Measurements from ENCODE around the gene COP1. TPM values are rescaled to one million over a fixed set of nuclear protein-coding genes. Genes with fewer than 3 reads are reported as not detected.
"Not testable (repeated sequence)": the region's sequence is repeated elsewhere in the genome, so short reads cannot be mapped to it uniquely, and the experiment has no call there.

COP1 gene
- total RNA-seq, 1 donor from 2014 or later = 64.9 TPM

DNA sequence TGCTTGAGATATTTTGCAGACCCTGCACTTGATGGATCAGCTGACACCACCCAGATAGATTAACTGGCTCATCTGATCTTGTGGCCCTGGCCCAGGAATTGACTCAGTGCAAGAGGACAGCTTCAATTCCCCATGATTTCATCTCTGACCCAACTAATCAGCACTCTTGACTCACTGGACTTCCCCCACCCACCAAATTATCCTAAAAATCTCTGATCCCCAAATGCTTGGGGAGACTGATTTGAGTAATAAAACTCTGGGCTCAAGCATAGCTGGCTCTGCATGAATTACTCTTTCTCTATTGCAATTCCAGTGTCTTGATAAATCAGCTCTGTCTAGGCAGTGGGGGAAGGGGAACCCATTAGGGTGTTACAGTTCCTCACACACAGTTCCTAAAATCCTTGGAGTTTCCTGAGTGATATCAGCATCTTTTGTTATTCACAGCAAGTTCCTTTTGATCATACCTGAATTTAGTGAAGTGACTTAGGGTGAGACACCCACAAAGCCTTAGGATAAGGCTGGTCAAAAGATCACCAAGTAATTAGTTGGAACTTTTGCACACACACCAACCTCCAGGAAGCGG is 104.2 kb downstream of the COP1 start:
- Mint-ChIP-seq H3K9me3 (ENCODE audit: unreplicated experiment) (peaks cover 9% of the 10 kb centered on the region), H3K27ac (ENCODE audit: unreplicated experiment) (no peak overlapping the region), H3K36me3 (ENCODE audit: low read depth, unreplicated experiment) (peaks cover 44% of the 10 kb centered on the region), H3K4me1 (ENCODE audit: unreplicated experiment) (no peaks in the 10 kb centered on the region), H3K4me3 (ENCODE audit: unreplicated experiment) (no peak overlapping the region), H3K27me3 (ENCODE audit: unreplicated experiment) (no peaks in the 10 kb centered on the region)
- no peak for DNase-seq (ENCODE audit: low spot score)
- TF ChIP-seq, protein P1, sequence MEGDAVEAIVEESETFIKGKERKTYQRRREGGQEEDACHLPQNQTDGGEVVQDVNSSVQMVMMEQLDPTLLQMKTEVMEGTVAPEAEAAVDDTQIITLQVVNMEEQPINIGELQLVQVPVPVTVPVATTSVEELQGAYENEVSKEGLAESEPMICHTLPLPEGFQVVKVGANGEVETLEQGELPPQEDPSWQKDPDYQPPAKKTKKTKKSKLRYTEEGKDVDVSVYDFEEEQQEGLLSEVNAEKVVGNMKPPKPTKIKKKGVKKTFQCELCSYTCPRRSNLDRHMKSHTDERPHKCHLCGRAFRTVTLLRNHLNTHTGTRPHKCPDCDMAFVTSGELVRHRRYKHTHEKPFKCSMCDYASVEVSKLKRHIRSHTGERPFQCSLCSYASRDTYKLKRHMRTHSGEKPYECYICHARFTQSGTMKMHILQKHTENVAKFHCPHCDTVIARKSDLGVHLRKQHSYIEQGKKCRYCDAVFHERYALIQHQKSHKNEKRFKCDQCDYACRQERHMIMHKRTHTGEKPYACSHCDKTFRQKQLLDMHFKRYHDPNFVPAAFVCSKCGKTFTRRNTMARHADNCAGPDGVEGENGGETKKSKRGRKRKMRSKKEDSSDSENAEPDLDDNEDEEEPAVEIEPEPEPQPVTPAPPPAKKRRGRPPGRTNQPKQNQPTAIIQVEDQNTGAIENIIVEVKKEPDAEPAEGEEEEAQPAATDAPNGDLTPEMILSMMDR (IDR thresholded peaks at IDR 0.05; ENCODE audit: unreplicated experiment) = no peak

DNA sequence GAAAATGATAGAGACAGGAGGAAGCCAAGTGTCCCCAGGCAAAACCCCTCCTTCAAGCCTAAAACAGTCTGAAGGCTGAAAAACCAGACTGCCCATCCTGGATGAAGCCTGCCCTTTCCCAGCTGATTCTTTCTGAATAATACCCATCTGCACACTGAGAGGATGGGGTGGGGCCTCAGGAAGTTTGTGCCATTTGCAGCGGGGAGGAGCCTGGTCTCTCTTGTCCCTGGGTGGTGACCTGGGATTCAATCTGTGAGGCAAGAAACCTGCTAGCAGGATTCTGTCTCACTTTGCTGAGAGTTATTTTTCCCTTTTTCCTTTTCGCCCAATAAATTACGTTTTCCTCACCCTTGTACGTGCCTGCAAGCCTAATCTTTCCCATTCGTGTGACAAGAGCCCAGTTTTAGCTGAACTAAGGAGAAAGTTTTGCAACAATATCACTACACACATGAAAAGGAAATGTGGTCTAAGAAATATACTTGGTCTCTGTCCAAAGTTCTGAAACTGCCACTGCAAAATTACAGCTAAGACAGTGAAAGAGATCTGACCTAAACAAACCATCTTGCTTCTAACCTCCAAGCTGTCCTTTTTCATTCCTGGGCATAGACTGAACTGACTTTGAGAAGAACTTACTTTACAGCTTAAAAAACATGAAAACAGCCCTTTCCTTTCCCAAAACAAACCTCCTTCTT is 105.0 kb downstream of the COP1 start:
- DNase-seq (ENCODE audit: low spot score) = no peak
- Mint-ChIP-seq H3K36me3 (ENCODE audit: low read depth, unreplicated experiment) (peaks cover 48% of the 10 kb centered on the region), H3K9me3 (ENCODE audit: unreplicated experiment) (peaks cover 9% of the 10 kb centered on the region), H3K4me3 (ENCODE audit: unreplicated experiment) (no peak overlapping the region), H3K27ac (ENCODE audit: unreplicated experiment) (no peak overlapping the region), H3K27me3 (ENCODE audit: unreplicated experiment) (no peaks in the 10 kb centered on the region), H3K4me1 (ENCODE audit: unreplicated experiment) (no peaks in the 10 kb centered on the region)
- TF ChIP-seq, protein P1 (IDR thresholded peaks at IDR 0.05; ENCODE audit: unreplicated experiment) = no peak

DNA sequence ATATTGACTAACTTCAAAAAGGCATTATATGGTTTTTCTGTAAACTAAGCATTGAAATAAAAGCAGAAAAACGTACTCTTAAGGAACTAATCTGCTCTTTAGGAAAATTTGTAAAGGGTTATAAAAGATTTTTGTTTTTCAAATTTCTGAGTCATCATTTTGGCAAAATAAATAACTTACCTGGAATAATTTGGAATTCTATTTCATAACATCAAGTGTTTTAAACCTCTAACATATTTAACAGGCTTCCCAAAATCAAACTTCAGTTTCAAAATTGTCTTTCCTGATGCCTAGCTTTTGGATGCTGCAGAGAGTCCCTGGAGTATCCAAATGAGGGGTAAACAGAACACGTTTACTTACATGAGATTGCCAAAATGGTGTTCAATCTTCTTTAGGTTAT is 108.5 kb downstream of the COP1 start:
- Mint-ChIP-seq H3K27me3 (ENCODE audit: unreplicated experiment) (no peaks in the 10 kb centered on the region), H3K4me1 (ENCODE audit: unreplicated experiment) (no peaks in the 10 kb centered on the region), H3K9me3 (ENCODE audit: unreplicated experiment) (peaks cover 9% of the 10 kb centered on the region), H3K27ac (ENCODE audit: unreplicated experiment) (no peak overlapping the region), H3K36me3 (ENCODE audit: low read depth, unreplicated experiment) (peaks cover 51% of the 10 kb centered on the region), H3K4me3 (ENCODE audit: unreplicated experiment) (peak overlapping the region; percentile 23)
- no peak for DNase-seq (ENCODE audit: low spot score)
- TF ChIP-seq, protein P1 (IDR thresholded peaks at IDR 0.05; ENCODE audit: unreplicated experiment) = no peak

DNA sequence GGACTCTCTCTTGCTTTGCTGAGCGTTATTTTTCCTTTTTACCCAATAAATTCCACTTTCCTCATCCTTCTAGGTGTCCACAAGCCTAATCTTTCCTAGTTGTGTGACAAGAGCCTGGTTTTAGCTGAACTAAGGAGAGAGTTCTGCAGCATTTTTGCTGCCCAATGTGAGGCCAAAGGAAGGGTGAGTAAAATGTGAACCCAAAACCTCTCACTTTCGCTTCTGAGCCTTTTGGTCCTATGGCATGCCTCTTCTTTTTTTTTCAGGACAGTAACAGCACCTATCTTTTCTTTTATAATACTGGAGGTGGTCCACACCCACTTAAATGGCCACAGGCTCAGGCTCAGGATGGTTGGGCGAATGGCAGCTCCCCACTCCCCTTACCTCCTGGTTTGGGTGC is 111.1 kb downstream of the COP1 start:
- Mint-ChIP-seq H3K4me3 (ENCODE audit: unreplicated experiment) (no peak overlapping the region), H3K27me3 (ENCODE audit: unreplicated experiment) (no peaks in the 10 kb centered on the region), H3K36me3 (ENCODE audit: low read depth, unreplicated experiment) (peaks cover 40% of the 10 kb centered on the region), H3K27ac (ENCODE audit: unreplicated experiment) (no peak overlapping the region), H3K4me1 (ENCODE audit: unreplicated experiment) (no peaks in the 10 kb centered on the region), H3K9me3 (ENCODE audit: unreplicated experiment) (peaks cover 9% of the 10 kb centered on the region)
- TF ChIP-seq, protein P1 (IDR thresholded peaks at IDR 0.05; ENCODE audit: unreplicated experiment) = no peak
- no peak for DNase-seq (ENCODE audit: low spot score)

DNA sequence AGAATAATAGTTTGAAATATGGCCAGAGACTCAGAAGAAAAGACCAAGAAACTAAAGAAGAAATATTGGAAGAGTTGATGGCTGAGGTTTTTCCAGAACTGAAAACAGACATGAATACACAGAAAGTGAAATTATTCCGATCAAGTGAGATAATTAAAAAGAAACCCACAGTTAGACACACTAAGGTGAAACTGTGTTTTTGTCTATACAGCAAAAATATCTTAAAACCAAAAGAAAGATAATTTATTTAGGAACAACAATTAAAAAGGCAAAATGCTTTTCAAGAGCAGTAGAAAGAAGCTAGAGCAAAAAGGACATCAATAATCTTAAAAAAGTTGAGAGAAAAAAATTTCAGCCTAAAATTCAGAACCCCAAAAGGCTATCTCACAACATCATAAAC is 116.3 kb downstream of the COP1 start:
- H3K4me1 Mint-ChIP-seq (ENCODE audit: unreplicated experiment) = no peaks in the 10 kb centered on the region
- no peak overlapping the region for H3K4me3 Mint-ChIP-seq (ENCODE audit: unreplicated experiment)
- TF ChIP-seq, protein P1 (IDR thresholded peaks at IDR 0.05; ENCODE audit: unreplicated experiment) = no peak
- H3K27ac Mint-ChIP-seq (ENCODE audit: unreplicated experiment) = no peak overlapping the region
- no peaks in the 10 kb centered on the region for H3K27me3 Mint-ChIP-seq (ENCODE audit: unreplicated experiment)
- DNase-seq (ENCODE audit: low spot score) = no peak
- H3K36me3 Mint-ChIP-seq (ENCODE audit: low read depth, unreplicated experiment) = peaks cover 11% of the 10 kb centered on the region
- no peaks in the 10 kb centered on the region for H3K9me3 Mint-ChIP-seq (ENCODE audit: unreplicated experiment)

DNA sequence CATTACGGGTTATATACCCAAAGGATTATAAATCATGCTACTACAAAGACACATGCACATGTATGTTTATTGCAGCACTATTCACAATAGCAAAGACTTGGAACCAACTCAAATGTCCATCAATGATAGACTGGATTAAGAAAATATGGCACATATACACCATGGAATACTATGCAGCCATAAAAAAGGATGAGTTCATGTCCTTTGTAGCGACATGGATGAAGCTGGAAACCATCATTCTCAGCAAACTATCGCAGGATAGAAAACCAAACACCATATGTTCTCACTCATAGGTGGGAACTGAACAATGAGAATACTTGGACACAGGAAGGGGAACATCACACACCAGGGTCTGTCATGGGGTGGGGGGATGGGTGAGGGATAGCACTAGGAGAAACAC is 119.3 kb downstream of the COP1 start:
- Mint-ChIP-seq H3K36me3 (ENCODE audit: low read depth, unreplicated experiment) (peaks cover 11% of the 10 kb centered on the region), H3K4me3 (ENCODE audit: unreplicated experiment) (peak overlapping the region; percentile 29)
- not testable (repeated sequence) for DNase-seq (ENCODE audit: low spot score); H3K27ac Mint-ChIP-seq (ENCODE audit: unreplicated experiment); H3K27me3 Mint-ChIP-seq (ENCODE audit: unreplicated experiment); H3K4me1 Mint-ChIP-seq (ENCODE audit: unreplicated experiment); H3K9me3 Mint-ChIP-seq (ENCODE audit: unreplicated experiment)

Measured in endothelial cell (in vitro differentiated cells).